Sigmoid colon (tissue), 7 donors: Measurements from ENCODE around the gene BAHD1. TPM values are rescaled to one million over a fixed set of nuclear protein-coding genes. Genes with fewer than 3 reads are reported as not detected.

Source experiments
- DNase-seq: peaks from one replicate; pipeline ENCODE4 v3.0.0-alpha.2; 2019
- H3K27ac ChIP-seq, 4 donors: fragments of 200-600 bp; sonication (generic); one replicate each; pipeline ENCODE4 v1.5.1; 2016 to 2019; ENCODE audit warnings: mild to moderate bottlenecking in 1 of 4
- H3K27me3 ChIP-seq, 3 donors: fragments of 200-600 bp; sonication (generic); one replicate each; pipeline ENCODE4 v1.5.1; 2019; ENCODE audit warnings: mild to moderate bottlenecking in 1 of 3
- H3K36me3 ChIP-seq, 4 donors: fragments of 200-600 bp; sonication (generic); one replicate each; pipeline ENCODE4 v1.5.1; 2016 to 2019
- H3K4me1 ChIP-seq, 4 donors: fragments of 200-600 bp; sonication (generic); one replicate each; pipeline ENCODE4 v1.5.1; 2017 to 2019
- H3K4me3 ChIP-seq, 4 donors: fragments of 200-600 bp; sonication (generic); one replicate each; pipeline ENCODE4 v1.5.1; 2017 to 2019; ENCODE audit warnings: mild to moderate bottlenecking in 2 of 4, moderate library complexity in 1 of 4
- H3K9me3 ChIP-seq, 4 donors: fragments of 200-600 bp in 3 of 4; sonication (generic) in 3 of 4; one replicate each; pipeline versions ENCODE4 v1.5.1 to v1.6.1; 2013 to 2019
- EP300 ChIP-seq, 4 donors: sonication (generic); formaldehyde crosslinking; IDR thresholded peaks; one replicate each; pipeline ENCODE4 v1.6.1; 2017; ENCODE audit warnings: antibody characterized with exemption in 4 of 4
- POLR2A ChIP-seq, 2 donors: fragments of 450-650 bp; IDR thresholded peaks; one replicate each; pipeline ENCODE4 v1.6.1; 2016; ENCODE audit warnings: antibody characterized with exemption in 2 of 2, mild to moderate bottlenecking in 2 of 2, moderate library complexity in 2 of 2
- POLR2AphosphoS5 ChIP-seq, 4 donors: sonication (generic); formaldehyde crosslinking; IDR thresholded peaks; one replicate each; pipeline ENCODE4 v1.6.1; 2017; ENCODE audit warnings: antibody characterized with exemption in 4 of 4
- WGBS, 2 donors: extraction: QIAGEN DNeasy Blood & Tissue Kit; methylation state at CpG; one replicate each; pipeline ENCODE4 v1.1.7; 2013; 5-methylcytosine and 5-hydroxymethylcytosine counted together
- intact Hi-C: fragments of 100-400 bp; cut with DNase I; formaldehyde crosslinking; loops from one replicate; pipeline ENCODE4 v1.15.1; 2023
- polyA plus RNA-seq, 3 donors: library from polyadenylated mRNA; stranded (reverse); fragments of 200-250 nt; gene quantifications; one replicate each; pipeline ENCODE4 v1.2.3, GENCODE V29; 2013
- total RNA-seq, 4 donors: library from RNA; depleted of rRNA; stranded (reverse); fragments of >200 nt; gene quantifications; one replicate each; pipeline ENCODE4 v1.1.0, GENCODE V29; 2016
- TF ChIP-seq, protein P1 (sequence below), 4 experiments: fragments of 450-650 bp in 3 of 4; fragments of 200-600 bp in 1 of 4; IDR thresholded peaks; one replicate each; pipeline ENCODE4 v1.5.1; 2016 to 2019; ENCODE audit warnings: antibody characterized with exemption in 4 of 4, mild to moderate bottlenecking in 3 of 4, moderate library complexity in 2 of 4
- donor health status: healthy with polysubstance abuse.
- donor health status: Bipolar disorder and iron deficiency.
- donor health status: healthy.

Gene BAHD1
- total and polyA plus RNA-seq, 7 donors = 7.7 to 20.2 (median 9.6) TPM

DNA sequence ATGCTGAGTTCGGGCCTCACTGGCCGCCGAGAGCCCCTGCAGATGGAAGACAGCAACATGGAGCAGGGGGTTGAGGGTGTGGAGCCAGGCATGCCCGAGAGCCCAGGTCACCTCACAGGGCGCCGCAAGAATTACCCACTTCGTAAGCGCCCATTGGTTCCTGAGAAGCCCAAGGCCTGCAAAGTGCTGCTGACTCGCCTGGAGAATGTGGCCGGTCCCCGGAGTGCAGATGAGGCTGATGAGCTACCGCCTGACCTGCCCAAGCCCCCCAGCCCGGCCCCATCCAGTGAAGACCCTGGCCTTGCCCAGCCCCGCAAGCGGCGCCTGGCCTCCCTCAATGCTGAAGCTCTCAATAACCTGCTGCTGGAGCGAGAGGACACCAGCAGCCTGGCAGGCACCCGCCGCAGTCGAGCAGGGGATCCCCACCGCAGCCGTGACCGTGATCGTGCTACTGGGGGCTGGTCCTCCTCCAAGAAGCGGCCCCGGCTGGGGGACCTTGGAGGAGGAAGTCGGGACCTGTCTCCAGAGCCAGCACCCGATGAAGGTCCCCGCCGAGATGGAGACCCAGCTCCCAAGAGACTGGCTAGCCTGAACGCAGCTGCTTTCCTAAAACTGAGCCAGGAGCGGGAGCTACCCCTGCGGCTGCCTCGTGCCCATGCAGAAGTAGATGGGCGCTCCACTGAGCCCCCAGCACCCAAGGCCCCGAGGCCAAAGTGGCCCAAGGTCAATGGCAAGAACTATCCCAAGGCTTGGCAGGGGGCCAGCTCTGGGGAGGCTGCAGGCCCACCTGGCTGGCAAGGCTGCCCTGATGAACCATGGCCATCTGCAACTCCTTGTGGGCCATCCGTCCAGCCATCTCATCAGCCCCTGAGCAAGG is 18.0 kb downstream of the BAHD1 start:
- Histone ChIP-seq H3K4me3 (no peak overlapping the region), H3K9me3 (no peaks in the 10 kb centered on the region), H3K27me3 (no peaks in the 10 kb centered on the region), H3K36me3 (peaks cover 3 to 41% (median 13%) of the 10 kb centered on the region in 4 donors), H3K4me1 (peaks cover 0 to 12% (median 10%) of the 10 kb centered on the region in 4 donors), H3K27ac (no peak overlapping the region)
- intact Hi-C loops = no loop called here
- no peak for DNase-seq
- 96% methylated on average over 37 of the region's 37 CpGs for WGBS, 2 donors
- TF ChIP-seq, protein P1, sequence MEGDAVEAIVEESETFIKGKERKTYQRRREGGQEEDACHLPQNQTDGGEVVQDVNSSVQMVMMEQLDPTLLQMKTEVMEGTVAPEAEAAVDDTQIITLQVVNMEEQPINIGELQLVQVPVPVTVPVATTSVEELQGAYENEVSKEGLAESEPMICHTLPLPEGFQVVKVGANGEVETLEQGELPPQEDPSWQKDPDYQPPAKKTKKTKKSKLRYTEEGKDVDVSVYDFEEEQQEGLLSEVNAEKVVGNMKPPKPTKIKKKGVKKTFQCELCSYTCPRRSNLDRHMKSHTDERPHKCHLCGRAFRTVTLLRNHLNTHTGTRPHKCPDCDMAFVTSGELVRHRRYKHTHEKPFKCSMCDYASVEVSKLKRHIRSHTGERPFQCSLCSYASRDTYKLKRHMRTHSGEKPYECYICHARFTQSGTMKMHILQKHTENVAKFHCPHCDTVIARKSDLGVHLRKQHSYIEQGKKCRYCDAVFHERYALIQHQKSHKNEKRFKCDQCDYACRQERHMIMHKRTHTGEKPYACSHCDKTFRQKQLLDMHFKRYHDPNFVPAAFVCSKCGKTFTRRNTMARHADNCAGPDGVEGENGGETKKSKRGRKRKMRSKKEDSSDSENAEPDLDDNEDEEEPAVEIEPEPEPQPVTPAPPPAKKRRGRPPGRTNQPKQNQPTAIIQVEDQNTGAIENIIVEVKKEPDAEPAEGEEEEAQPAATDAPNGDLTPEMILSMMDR (IDR thresholded peaks at IDR 0.05) = no peak
- TF ChIP-seq EP300 (IDR thresholded peaks at IDR 0.05) (no peak), POLR2A (IDR thresholded peaks at IDR 0.05) (no peak), POLR2AphosphoS5 (IDR thresholded peaks at IDR 0.05) (no peak)

DNA sequence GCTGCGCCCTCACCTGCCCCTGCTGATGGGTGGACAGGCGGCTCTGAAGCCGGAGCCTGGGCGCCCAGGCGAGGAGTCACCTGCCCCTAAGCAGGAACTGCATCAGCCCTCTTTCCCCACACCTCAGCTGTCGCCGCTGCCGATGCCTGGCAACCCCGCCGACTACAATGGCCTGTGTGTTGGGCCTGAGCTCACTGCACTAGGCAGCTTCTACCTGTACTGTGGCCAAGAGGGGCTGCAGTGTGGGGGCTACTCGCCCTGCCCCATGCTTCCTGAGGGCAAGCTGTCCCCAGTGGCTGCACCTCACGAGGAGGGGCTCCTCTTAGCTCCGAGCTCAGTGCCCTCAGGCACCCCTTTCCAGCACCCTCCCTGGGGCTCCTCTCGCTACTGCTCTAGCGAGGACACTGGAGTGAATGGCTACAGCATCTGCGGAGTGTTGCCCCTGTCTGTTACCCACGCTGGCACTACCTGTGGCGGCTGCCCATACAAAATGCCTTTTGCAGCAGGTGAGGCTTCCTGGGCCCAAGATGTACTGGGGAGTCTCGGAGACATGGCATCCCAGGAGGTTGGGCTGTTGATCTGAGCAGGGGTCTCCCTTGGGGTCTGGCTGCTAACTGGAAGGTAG is 18.8 kb downstream of the BAHD1 start:
- no peak for TF ChIP-seq EP300 (IDR thresholded peaks at IDR 0.05)
- TF ChIP-seq, protein P1 (IDR thresholded peaks at IDR 0.05) = no peak
- Histone ChIP-seq H3K4me1 (peaks cover 0 to 8% (median 8%) of the 10 kb centered on the region in 4 donors), H3K27me3 (no peaks in the 10 kb centered on the region), H3K9me3 (no peaks in the 10 kb centered on the region), H3K36me3 (peaks cover 11 to 48% (median 19%) of the 10 kb centered on the region in 4 donors), H3K4me3 (no peak overlapping the region), H3K27ac (no peak overlapping the region)
- no peak for DNase-seq
- 96 to 97% methylated on average over 19 of the region's 19 CpGs for WGBS, 2 donors
- intact Hi-C loops = no loop called here

DNA sequence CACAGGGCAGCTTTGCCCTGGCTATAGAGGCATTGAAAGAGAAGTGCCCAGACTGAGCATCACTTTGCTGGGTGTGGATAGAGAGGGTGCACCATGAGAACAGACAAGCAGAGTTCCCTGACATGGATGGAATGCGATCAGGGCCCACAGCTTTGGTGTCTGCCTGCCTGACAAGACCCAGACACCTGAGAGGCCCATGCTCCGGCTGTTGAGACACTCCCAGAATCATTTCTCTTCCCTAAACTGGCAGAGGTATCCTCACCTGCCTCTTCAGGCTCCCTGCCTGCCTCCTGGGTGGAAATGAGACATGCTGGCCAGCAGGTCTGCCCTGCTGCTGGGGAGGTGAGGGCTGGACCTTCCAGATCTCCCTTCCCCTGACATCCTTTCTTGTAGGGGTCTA is 19.7 kb downstream of the BAHD1 start:
- TF ChIP-seq POLR2AphosphoS5 (IDR thresholded peaks at IDR 0.05) = no peak
- no peak for TF ChIP-seq EP300 (IDR thresholded peaks at IDR 0.05)
- no peak for TF ChIP-seq POLR2A (IDR thresholded peaks at IDR 0.05)
- TF ChIP-seq, protein P1 (IDR thresholded peaks at IDR 0.05) = no peak
- intact Hi-C loops = no loop called here
- Histone ChIP-seq H3K4me3 (no peak overlapping the region), H3K36me3 (peaks cover 18 to 57% (median 25%) of the 10 kb centered on the region in 4 donors), H3K4me1 (peaks cover 0 to 3% (median 0%) of the 10 kb centered on the region in 4 donors), H3K9me3 (no peaks in the 10 kb centered on the region), H3K27ac (no peak overlapping the region), H3K27me3 (no peaks in the 10 kb centered on the region)
- 88 to 90% methylated on average over 2 of the region's 2 CpGs for WGBS, 2 donors
- DNase-seq = no peak

DNA sequence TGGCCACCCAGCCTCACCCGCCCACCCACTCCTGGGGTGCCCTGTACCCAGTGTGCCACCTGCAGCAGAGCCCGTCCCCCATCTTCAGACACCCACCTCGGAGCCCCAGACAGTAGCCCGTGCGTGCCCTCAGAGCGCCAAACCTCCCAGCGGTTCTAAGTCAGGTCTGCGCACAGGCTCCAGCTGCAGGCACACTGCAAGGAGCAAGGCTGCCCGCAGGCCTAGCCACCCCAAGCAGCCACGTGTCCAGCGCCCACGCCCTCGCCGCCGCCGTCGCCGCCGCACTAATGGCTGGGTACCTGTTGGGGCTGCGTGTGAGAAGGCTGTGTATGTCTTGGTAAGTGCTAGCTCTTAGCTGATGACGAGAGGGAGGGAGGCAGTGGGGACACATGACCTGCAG is 21.2 kb downstream of the BAHD1 start:
- Histone ChIP-seq H3K27ac (no peak overlapping the region), H3K36me3 (peaks cover 19 to 73% (median 33%) of the 10 kb centered on the region in 4 donors), H3K4me3 (no peak overlapping the region), H3K27me3 (no peaks in the 10 kb centered on the region), H3K4me1 (no peaks in the 10 kb centered on the region), H3K9me3 (no peaks in the 10 kb centered on the region)
- no peak for DNase-seq
- intact Hi-C loops = no loop called here
- 95 to 97% methylated on average over 21 of the region's 21 CpGs for WGBS, 2 donors
- no peak for TF ChIP-seq POLR2A (IDR thresholded peaks at IDR 0.05)
- no peak for TF ChIP-seq EP300 (IDR thresholded peaks at IDR 0.05)
- TF ChIP-seq, protein P1 (IDR thresholded peaks at IDR 0.05) = no peak
- TF ChIP-seq POLR2AphosphoS5 (IDR thresholded peaks at IDR 0.05) = no peak
